ENCODE results near the gene CDYL.

DNA sequence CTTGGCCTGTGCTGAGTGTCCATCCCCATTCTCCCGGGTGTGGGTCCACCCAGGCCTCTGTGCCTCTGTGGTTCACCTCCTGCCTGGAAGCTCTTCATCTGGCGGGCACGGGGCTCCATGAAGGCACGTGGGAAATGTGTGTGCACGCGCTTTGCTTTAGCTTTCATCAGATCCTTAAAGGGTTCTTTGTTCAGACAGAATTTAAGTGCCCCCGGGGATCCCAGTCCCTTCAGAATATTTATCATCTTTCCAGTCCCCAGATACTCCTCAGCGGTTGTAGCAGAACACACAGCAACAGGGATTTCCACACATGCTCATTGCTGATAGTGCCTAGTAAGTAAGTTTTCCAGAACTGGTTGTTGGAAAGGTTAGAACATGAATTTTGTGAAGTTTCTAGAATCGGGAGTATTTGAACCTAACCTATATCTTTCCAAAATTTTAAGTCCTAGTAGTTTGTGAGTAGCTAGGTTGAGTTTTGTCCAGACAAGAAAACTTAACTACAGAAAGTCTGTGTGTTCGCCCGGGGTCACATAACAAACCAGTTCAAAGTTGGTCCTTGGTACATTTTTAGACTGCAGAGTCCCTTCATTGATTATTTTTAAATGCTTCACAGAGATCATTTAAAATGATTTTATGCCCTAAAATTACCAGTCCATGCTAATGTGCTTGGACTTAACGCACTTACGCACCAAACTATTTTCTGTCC, 159.9 kb downstream of the CDYL start:
- TF ChIP-seq CTCF (IDR thresholded peaks at IDR 0.05 in 8 of 11, conservative IDR thresholded peaks at IDR 0.05 in 3 of 11), result no peak
- no peak for TF ChIP-seq POLR2A (IDR thresholded peaks at IDR 0.05)
- no peak for TF ChIP-seq POLR2AphosphoS5 (IDR thresholded peaks at IDR 0.05)
